ENCODE data around the gene CALN1. TPM values are rescaled to one million over a fixed set of nuclear protein-coding genes. Genes with fewer than 3 reads are reported as not detected.

Gene CALN1
- total and polyA plus RNA-seq, 2 of the 8 experiments (the other 6 are each of a cell fraction or from before 2014, with no cell fraction given): 6.4 to 15.2 TPM

GRCh38 chr7:71783779-71784178 is 628.4 kb downstream of the CALN1 start (continued):
- TF ChIP-seq, protein P1, sequence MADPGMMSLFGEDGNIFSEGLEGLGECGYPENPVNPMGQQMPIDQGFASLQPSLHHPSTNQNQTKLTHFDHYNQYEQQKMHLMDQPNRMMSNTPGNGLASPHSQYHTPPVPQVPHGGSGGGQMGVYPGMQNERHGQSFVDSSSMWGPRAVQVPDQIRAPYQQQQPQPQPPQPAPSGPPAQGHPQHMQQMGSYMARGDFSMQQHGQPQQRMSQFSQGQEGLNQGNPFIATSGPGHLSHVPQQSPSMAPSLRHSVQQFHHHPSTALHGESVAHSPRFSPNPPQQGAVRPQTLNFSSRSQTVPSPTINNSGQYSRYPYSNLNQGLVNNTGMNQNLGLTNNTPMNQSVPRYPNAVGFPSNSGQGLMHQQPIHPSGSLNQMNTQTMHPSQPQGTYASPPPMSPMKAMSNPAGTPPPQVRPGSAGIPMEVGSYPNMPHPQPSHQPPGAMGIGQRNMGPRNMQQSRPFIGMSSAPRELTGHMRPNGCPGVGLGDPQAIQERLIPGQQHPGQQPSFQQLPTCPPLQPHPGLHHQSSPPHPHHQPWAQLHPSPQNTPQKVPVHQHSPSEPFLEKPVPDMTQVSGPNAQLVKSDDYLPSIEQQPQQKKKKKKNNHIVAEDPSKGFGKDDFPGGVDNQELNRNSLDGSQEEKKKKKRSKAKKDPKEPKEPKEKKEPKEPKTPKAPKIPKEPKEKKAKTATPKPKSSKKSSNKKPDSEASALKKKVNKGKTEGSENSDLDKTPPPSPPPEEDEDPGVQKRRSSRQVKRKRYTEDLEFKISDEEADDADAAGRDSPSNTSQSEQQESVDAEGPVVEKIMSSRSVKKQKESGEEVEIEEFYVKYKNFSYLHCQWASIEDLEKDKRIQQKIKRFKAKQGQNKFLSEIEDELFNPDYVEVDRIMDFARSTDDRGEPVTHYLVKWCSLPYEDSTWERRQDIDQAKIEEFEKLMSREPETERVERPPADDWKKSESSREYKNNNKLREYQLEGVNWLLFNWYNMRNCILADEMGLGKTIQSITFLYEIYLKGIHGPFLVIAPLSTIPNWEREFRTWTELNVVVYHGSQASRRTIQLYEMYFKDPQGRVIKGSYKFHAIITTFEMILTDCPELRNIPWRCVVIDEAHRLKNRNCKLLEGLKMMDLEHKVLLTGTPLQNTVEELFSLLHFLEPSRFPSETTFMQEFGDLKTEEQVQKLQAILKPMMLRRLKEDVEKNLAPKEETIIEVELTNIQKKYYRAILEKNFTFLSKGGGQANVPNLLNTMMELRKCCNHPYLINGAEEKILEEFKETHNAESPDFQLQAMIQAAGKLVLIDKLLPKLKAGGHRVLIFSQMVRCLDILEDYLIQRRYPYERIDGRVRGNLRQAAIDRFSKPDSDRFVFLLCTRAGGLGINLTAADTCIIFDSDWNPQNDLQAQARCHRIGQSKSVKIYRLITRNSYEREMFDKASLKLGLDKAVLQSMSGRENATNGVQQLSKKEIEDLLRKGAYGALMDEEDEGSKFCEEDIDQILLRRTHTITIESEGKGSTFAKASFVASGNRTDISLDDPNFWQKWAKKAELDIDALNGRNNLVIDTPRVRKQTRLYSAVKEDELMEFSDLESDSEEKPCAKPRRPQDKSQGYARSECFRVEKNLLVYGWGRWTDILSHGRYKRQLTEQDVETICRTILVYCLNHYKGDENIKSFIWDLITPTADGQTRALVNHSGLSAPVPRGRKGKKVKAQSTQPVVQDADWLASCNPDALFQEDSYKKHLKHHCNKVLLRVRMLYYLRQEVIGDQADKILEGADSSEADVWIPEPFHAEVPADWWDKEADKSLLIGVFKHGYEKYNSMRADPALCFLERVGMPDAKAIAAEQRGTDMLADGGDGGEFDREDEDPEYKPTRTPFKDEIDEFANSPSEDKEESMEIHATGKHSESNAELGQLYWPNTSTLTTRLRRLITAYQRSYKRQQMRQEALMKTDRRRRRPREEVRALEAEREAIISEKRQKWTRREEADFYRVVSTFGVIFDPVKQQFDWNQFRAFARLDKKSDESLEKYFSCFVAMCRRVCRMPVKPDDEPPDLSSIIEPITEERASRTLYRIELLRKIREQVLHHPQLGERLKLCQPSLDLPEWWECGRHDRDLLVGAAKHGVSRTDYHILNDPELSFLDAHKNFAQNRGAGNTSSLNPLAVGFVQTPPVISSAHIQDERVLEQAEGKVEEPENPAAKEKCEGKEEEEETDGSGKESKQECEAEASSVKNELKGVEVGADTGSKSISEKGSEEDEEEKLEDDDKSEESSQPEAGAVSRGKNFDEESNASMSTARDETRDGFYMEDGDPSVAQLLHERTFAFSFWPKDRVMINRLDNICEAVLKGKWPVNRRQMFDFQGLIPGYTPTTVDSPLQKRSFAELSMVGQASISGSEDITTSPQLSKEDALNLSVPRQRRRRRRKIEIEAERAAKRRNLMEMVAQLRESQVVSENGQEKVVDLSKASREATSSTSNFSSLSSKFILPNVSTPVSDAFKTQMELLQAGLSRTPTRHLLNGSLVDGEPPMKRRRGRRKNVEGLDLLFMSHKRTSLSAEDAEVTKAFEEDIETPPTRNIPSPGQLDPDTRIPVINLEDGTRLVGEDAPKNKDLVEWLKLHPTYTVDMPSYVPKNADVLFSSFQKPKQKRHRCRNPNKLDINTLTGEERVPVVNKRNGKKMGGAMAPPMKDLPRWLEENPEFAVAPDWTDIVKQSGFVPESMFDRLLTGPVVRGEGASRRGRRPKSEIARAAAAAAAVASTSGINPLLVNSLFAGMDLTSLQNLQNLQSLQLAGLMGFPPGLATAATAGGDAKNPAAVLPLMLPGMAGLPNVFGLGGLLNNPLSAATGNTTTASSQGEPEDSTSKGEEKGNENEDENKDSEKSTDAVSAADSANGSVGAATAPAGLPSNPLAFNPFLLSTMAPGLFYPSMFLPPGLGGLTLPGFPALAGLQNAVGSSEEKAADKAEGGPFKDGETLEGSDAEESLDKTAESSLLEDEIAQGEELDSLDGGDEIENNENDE (IDR thresholded peaks at IDR 0.05; ENCODE audit: insufficient replicate concordance, low read length): no peak
- TF ChIP-seq EP300 (IDR thresholded peaks at IDR 0.05; ENCODE audit: borderline replicate concordance in 1 of 2, low read depth in 2 of 2, low read length in 2 of 2) (no peak), EGR1 (IDR thresholded peaks at IDR 0.05; ENCODE audit: borderline replicate concordance, low read depth, low read length) (no peak)

Data from H1 (cell line).